ENCODE measurements around the gene RBPJ.
"Not testable (repeated sequence)": the region's sequence is repeated elsewhere in the genome, so short reads cannot be mapped to it uniquely, and the experiment has no call there.

Gene RBPJ

GRCh38 chr4:26384380-26385057, 63.7 kb downstream of the RBPJ start:
- Histone ChIP-seq H3K9ac (ENCODE audit: low read length in 5 of 5) (no peak overlapping the region), H3K27me3 (ENCODE audit: control insufficient read depth in 5 of 5, insufficient read depth in 4 of 5, low read length in 5 of 5) (no peaks in the 10 kb centered on the region), H3K36me3 (ENCODE audit: control insufficient read depth in 5 of 5, insufficient read depth in 5 of 5, low read length in 5 of 5) (peaks cover 7 to 26% (median 10%) of the 10 kb centered on the region in 5 donors), H3K9me3 (ENCODE audit: control insufficient read depth in 5 of 5, low read length in 5 of 5) (no peaks in the 10 kb centered on the region), H3K4me1 (ENCODE audit: control insufficient read depth in 5 of 5, insufficient read depth in 5 of 5, low read length in 5 of 5) (peaks cover 0 to 11% (median 0%) of the 10 kb centered on the region in 5 donors), H3K4me3 (ENCODE audit: low read depth in 1 of 5, low read length in 5 of 5) (no peak overlapping the region), H3K27ac (ENCODE audit: low read depth, low read length) (no peak overlapping the region)

- H3K4me3 ChIP-seq (ENCODE audit: low read depth in 1 of 5, low read length in 5 of 5) = no peak overlapping the region
- H3K27ac ChIP-seq (ENCODE audit: low read depth, low read length) = no peak overlapping the region
- H3K36me3 ChIP-seq (ENCODE audit: control insufficient read depth in 5 of 5, insufficient read depth in 5 of 5, low read length in 5 of 5) = peaks cover 7 to 31% (median 15%) of the 10 kb centered on the region in 5 donors
Observed at GRCh38 chr4:26385690-26386089, 64.9 kb downstream of the RBPJ start.

GRCh38 chr4:26386386-26386785, 65.6 kb downstream of the RBPJ start:
- Histone ChIP-seq H3K9ac (ENCODE audit: low read length in 5 of 5) (no peak overlapping the region), H3K27me3 (ENCODE audit: control insufficient read depth in 5 of 5, insufficient read depth in 4 of 5, low read length in 5 of 5) (no peaks in the 10 kb centered on the region), H3K36me3 (ENCODE audit: control insufficient read depth in 5 of 5, insufficient read depth in 5 of 5, low read length in 5 of 5) (peaks cover 7 to 31% (median 16%) of the 10 kb centered on the region in 5 donors), H3K4me3 (ENCODE audit: low read depth in 1 of 5, low read length in 5 of 5) (no peak overlapping the region), H3K9me3 (ENCODE audit: control insufficient read depth in 5 of 5, low read length in 5 of 5) (no peaks in the 10 kb centered on the region), H3K4me1 (ENCODE audit: control insufficient read depth in 5 of 5, insufficient read depth in 5 of 5, low read length in 5 of 5) (no peaks in the 10 kb centered on the region), H3K27ac (ENCODE audit: low read depth, low read length) (no peak overlapping the region)

More at GRCh38 chr4:26385690-26386089, 64.9 kb downstream of the RBPJ start:
- H3K9me3 ChIP-seq (ENCODE audit: control insufficient read depth in 5 of 5, low read length in 5 of 5) = no peaks in the 10 kb centered on the region
- H3K4me1 ChIP-seq (ENCODE audit: control insufficient read depth in 5 of 5, insufficient read depth in 5 of 5, low read length in 5 of 5) = peaks cover 0 to 6% (median 0%) of the 10 kb centered on the region in 5 donors
- no peak overlapping the region for H3K9ac ChIP-seq (ENCODE audit: low read length in 5 of 5)
- no peaks in the 10 kb centered on the region for H3K27me3 ChIP-seq (ENCODE audit: control insufficient read depth in 5 of 5, insufficient read depth in 4 of 5, low read length in 5 of 5)

GRCh38 chr4:26388671-26389070, 67.9 kb downstream of the RBPJ start:
- no peaks in the 10 kb centered on the region for H3K9me3 ChIP-seq (ENCODE audit: control insufficient read depth in 5 of 5, low read length in 5 of 5)
- no peak overlapping the region for H3K27ac ChIP-seq (ENCODE audit: low read depth, low read length)
- H3K4me3 ChIP-seq (ENCODE audit: low read depth in 1 of 5, low read length in 5 of 5) = no peak overlapping the region
- H3K36me3 ChIP-seq (ENCODE audit: control insufficient read depth in 5 of 5, insufficient read depth in 5 of 5, low read length in 5 of 5) = peaks cover 7 to 38% (median 16%) of the 10 kb centered on the region in 5 donors
- H3K4me1 ChIP-seq (ENCODE audit: control insufficient read depth in 5 of 5, insufficient read depth in 5 of 5, low read length in 5 of 5) = no peaks in the 10 kb centered on the region
- H3K9ac ChIP-seq (ENCODE audit: low read length in 5 of 5) = no peak overlapping the region
- H3K27me3 ChIP-seq (ENCODE audit: control insufficient read depth in 5 of 5, insufficient read depth in 4 of 5, low read length in 5 of 5) = no peaks in the 10 kb centered on the region

- Histone ChIP-seq H3K9ac (ENCODE audit: low read length in 5 of 5) (no peak overlapping the region), H3K4me1 (ENCODE audit: control insufficient read depth in 5 of 5, insufficient read depth in 5 of 5, low read length in 5 of 5) (peaks cover 0 to 7% (median 0%) of the 10 kb centered on the region in 5 donors), H3K9me3 (ENCODE audit: control insufficient read depth in 5 of 5, low read length in 5 of 5) (no peaks in the 10 kb centered on the region), H3K27me3 (ENCODE audit: control insufficient read depth in 5 of 5, insufficient read depth in 4 of 5, low read length in 5 of 5) (no peaks in the 10 kb centered on the region), H3K4me3 (ENCODE audit: low read depth in 1 of 5, low read length in 5 of 5) (no peak overlapping the region), H3K27ac (ENCODE audit: low read depth, low read length) (no peak overlapping the region), H3K36me3 (ENCODE audit: control insufficient read depth in 5 of 5, insufficient read depth in 5 of 5, low read length in 5 of 5) (peaks cover 4 to 11% (median 7%) of the 10 kb centered on the region in 5 donors)
Observed at GRCh38 chr4:26397086-26397485, 76.3 kb downstream of the RBPJ start.

- H3K4me3 ChIP-seq (ENCODE audit: low read depth in 1 of 5, low read length in 5 of 5) = no peak overlapping the region
- peaks cover 0 to 7% (median 0%) of the 10 kb centered on the region in 5 donors for H3K4me1 ChIP-seq (ENCODE audit: control insufficient read depth in 5 of 5, insufficient read depth in 5 of 5, low read length in 5 of 5)
- no peaks in the 10 kb centered on the region for H3K9me3 ChIP-seq (ENCODE audit: control insufficient read depth in 5 of 5, low read length in 5 of 5)
- no peak overlapping the region for H3K27ac ChIP-seq (ENCODE audit: low read depth, low read length)
- no peak overlapping the region for H3K9ac ChIP-seq (ENCODE audit: low read length in 5 of 5)
- H3K36me3 ChIP-seq (ENCODE audit: control insufficient read depth in 5 of 5, insufficient read depth in 5 of 5, low read length in 5 of 5) = peaks cover 6 to 12% (median 7%) of the 10 kb centered on the region in 5 donors
- no peaks in the 10 kb centered on the region for H3K27me3 ChIP-seq (ENCODE audit: control insufficient read depth in 5 of 5, insufficient read depth in 4 of 5, low read length in 5 of 5)
Observed at GRCh38 chr4:26400132-26400531, 79.3 kb downstream of the RBPJ start.

GRCh38 chr4:26402017-26402416, 81.2 kb downstream of the RBPJ start:
- H3K4me1 ChIP-seq (ENCODE audit: control insufficient read depth in 5 of 5, insufficient read depth in 5 of 5, low read length in 5 of 5); H3K4me3 ChIP-seq (ENCODE audit: low read depth in 1 of 5, low read length in 5 of 5); H3K9me3 ChIP-seq (ENCODE audit: control insufficient read depth in 5 of 5, low read length in 5 of 5); H3K9ac ChIP-seq (ENCODE audit: low read length in 5 of 5); H3K27ac ChIP-seq (ENCODE audit: low read depth, low read length); H3K27me3 ChIP-seq (ENCODE audit: control insufficient read depth in 5 of 5, insufficient read depth in 4 of 5, low read length in 5 of 5): not testable (repeated sequence)
- H3K36me3 ChIP-seq (ENCODE audit: control insufficient read depth in 5 of 5, insufficient read depth in 5 of 5, low read length in 5 of 5) = peaks cover 15 to 22% (median 17%) of the 10 kb centered on the region in 5 donors

- no peak overlapping the region for H3K27ac ChIP-seq (ENCODE audit: low read depth, low read length)
- no peak overlapping the region for H3K9ac ChIP-seq (ENCODE audit: low read length in 5 of 5)
- H3K4me3 ChIP-seq (ENCODE audit: low read depth in 1 of 5, low read length in 5 of 5) = no peak overlapping the region
- H3K36me3 ChIP-seq (ENCODE audit: control insufficient read depth in 5 of 5, insufficient read depth in 5 of 5, low read length in 5 of 5) = peaks cover 16 to 25% (median 18%) of the 10 kb centered on the region in 5 donors
- no peaks in the 10 kb centered on the region for H3K4me1 ChIP-seq (ENCODE audit: control insufficient read depth in 5 of 5, insufficient read depth in 5 of 5, low read length in 5 of 5)
- H3K9me3 ChIP-seq (ENCODE audit: control insufficient read depth in 5 of 5, low read length in 5 of 5) = peaks cover 0 to 9% (median 6%) of the 10 kb centered on the region in 5 donors
- no peaks in the 10 kb centered on the region for H3K27me3 ChIP-seq (ENCODE audit: control insufficient read depth in 5 of 5, insufficient read depth in 4 of 5, low read length in 5 of 5)
Observed at GRCh38 chr4:26402458-26402857, 81.6 kb downstream of the RBPJ start.

GRCh38 chr4:26404743-26405206, 84.0 kb downstream of the RBPJ start:
- H3K27me3 ChIP-seq (ENCODE audit: control insufficient read depth in 5 of 5, insufficient read depth in 4 of 5, low read length in 5 of 5) = no peaks in the 10 kb centered on the region
- H3K4me1 ChIP-seq (ENCODE audit: control insufficient read depth in 5 of 5, insufficient read depth in 5 of 5, low read length in 5 of 5) = no peaks in the 10 kb centered on the region
- H3K27ac ChIP-seq (ENCODE audit: low read depth, low read length) = no peak overlapping the region
- H3K36me3 ChIP-seq (ENCODE audit: control insufficient read depth in 5 of 5, insufficient read depth in 5 of 5, low read length in 5 of 5) = peaks cover 13 to 25% (median 15%) of the 10 kb centered on the region in 5 donors
- H3K4me3 ChIP-seq (ENCODE audit: low read depth in 1 of 5, low read length in 5 of 5) = no peak overlapping the region
- peaks cover 0 to 9% (median 6%) of the 10 kb centered on the region in 5 donors for H3K9me3 ChIP-seq (ENCODE audit: control insufficient read depth in 5 of 5, low read length in 5 of 5)
- no peak overlapping the region for H3K9ac ChIP-seq (ENCODE audit: low read length in 5 of 5)

GRCh38 chr4:26406346-26406975, 85.6 kb downstream of the RBPJ start:
- H3K27ac ChIP-seq (ENCODE audit: low read depth, low read length) = no peak overlapping the region
- H3K27me3 ChIP-seq (ENCODE audit: control insufficient read depth in 5 of 5, insufficient read depth in 4 of 5, low read length in 5 of 5) = no peaks in the 10 kb centered on the region
- H3K9me3 ChIP-seq (ENCODE audit: control insufficient read depth in 5 of 5, low read length in 5 of 5) = peaks cover 0 to 9% (median 6%) of the 10 kb centered on the region in 5 donors
- H3K9ac ChIP-seq (ENCODE audit: low read length in 5 of 5) = no peak overlapping the region
- peaks cover 10 to 19% (median 13%) of the 10 kb centered on the region in 5 donors for H3K36me3 ChIP-seq (ENCODE audit: control insufficient read depth in 5 of 5, insufficient read depth in 5 of 5, low read length in 5 of 5)
- no peaks in the 10 kb centered on the region for H3K4me1 ChIP-seq (ENCODE audit: control insufficient read depth in 5 of 5, insufficient read depth in 5 of 5, low read length in 5 of 5)
- H3K4me3 ChIP-seq (ENCODE audit: low read depth in 1 of 5, low read length in 5 of 5) = peak overlapping the region in 1 of 5 donors; percentile 35
